Dendritic cell treated with granulocyte-macrophage colony-stimulating factor and Interleukin-4, amounts not matched to agents 40 ng/mL and 50 ng/mL, for 4 days (primary cell): ENCODE measurements around the gene CDC42BPA.

ENCODE experiments used
- H3K27ac Mint-ChIP-seq: one replicate; pipeline ENCODE4 v1.8.0; 2022; ENCODE audit warnings: mild to moderate bottlenecking, mixed read lengths
- H3K27me3 Mint-ChIP-seq: one replicate; pipeline ENCODE4 v1.8.0; 2022; ENCODE audit warnings: mild to moderate bottlenecking, mixed read lengths
- H3K36me3 Mint-ChIP-seq: one replicate; pipeline ENCODE4 v1.8.0; 2022; ENCODE audit warnings: low read depth, mixed read lengths
- H3K4me1 Mint-ChIP-seq: one replicate; pipeline ENCODE4 v1.8.0; 2022; ENCODE audit warnings: low read depth, mixed read lengths
- H3K4me3 Mint-ChIP-seq: one replicate; pipeline ENCODE4 v1.8.0; 2022; ENCODE audit warnings: mild to moderate bottlenecking, moderate library complexity, mixed read lengths
- H3K9me3 Mint-ChIP-seq: one replicate; pipeline ENCODE4 v1.8.0; 2022; ENCODE audit warnings: mixed read lengths
- intact Hi-C: fragments of 100-400 bp; cut with micrococcal nuclease; formaldehyde crosslinking; loops from one replicate; pipeline ENCODE4 v1.15.0; 2022

CDC42BPA gene

DNA sequence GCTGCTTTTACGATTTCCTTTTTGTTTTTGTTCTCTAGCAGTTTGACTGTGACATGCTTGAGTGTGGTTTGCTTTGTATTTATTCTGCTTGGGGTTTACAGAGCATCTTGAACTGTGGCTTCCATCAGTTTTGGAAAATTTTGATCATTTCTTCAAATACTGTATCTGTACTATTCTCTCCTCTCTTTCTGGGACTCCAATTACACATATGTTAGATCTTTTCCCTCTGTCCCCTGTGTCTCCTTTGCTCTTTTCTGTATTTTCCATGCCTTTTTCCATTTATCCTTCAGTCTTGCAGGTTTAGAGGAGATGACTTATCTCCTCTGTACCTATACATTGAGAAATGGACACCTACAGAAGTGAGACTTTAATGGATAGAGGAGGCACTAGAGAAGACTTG is 346.5 kb downstream of the CDC42BPA start:
- Mint-ChIP-seq H3K27ac (no peak overlapping the region), H3K36me3 (peaks cover 77% of the 10 kb centered on the region), H3K9me3 (peaks cover 10% of the 10 kb centered on the region), H3K4me1 (peaks cover 16% of the 10 kb centered on the region), H3K27me3 (no peaks in the 10 kb centered on the region), H3K4me3 (no peak overlapping the region)
- intact Hi-C loops: no loop called here

GRCh38 chr1:226967665-226968064 is 350.6 kb downstream of the CDC42BPA start:
- peaks cover 87% of the 10 kb centered on the region for H3K36me3 Mint-ChIP-seq
- no peaks in the 10 kb centered on the region for H3K27me3 Mint-ChIP-seq
- H3K4me1 Mint-ChIP-seq: peaks cover 23% of the 10 kb centered on the region
- intact Hi-C loops: no loop called here
- no peak overlapping the region for H3K27ac Mint-ChIP-seq
- peaks cover 10% of the 10 kb centered on the region for H3K9me3 Mint-ChIP-seq
- no peak overlapping the region for H3K4me3 Mint-ChIP-seq

DNA sequence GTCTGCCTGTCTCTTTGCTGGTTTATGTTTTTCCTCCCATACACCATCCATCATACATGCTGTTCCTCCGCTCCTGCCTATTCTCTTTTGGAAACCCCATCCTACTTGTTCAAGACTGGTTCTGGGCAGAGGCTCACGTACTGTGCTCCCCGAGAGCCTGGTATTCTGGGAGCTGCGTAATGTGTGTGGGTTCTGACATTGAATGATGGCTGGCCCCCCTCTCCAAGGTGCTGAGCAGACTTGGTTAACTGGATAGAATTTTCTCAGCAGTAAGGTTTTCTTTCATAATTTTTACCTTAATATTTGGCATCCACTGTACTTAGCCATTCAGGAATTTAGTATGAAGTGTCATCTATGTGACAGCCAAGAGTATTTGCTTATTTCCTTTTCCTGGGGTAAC is 351.6 kb downstream of the CDC42BPA start:
- no peak overlapping the region for H3K27ac Mint-ChIP-seq
- peaks cover 88% of the 10 kb centered on the region for H3K36me3 Mint-ChIP-seq
- H3K4me1 Mint-ChIP-seq: peaks cover 20% of the 10 kb centered on the region
- intact Hi-C loops: no loop called here
- H3K9me3 Mint-ChIP-seq: peaks cover 4% of the 10 kb centered on the region
- no peaks in the 10 kb centered on the region for H3K27me3 Mint-ChIP-seq
- H3K4me3 Mint-ChIP-seq: no peak overlapping the region

GRCh38 chr1:226965581-226966440 is 352.5 kb downstream of the CDC42BPA start:
- peaks cover 19% of the 10 kb centered on the region for H3K4me1 Mint-ChIP-seq
- intact Hi-C loops: no loop called here
- H3K27me3 Mint-ChIP-seq: no peaks in the 10 kb centered on the region
- H3K9me3 Mint-ChIP-seq: no peaks in the 10 kb centered on the region
- no peak overlapping the region for H3K4me3 Mint-ChIP-seq
- no peak overlapping the region for H3K27ac Mint-ChIP-seq
- peaks cover 80% of the 10 kb centered on the region for H3K36me3 Mint-ChIP-seq

GRCh38 chr1:226964611-226965486 is 353.4 kb downstream of the CDC42BPA start:
- H3K9me3 Mint-ChIP-seq: no peaks in the 10 kb centered on the region
- intact Hi-C loops: no loop called here
- H3K36me3 Mint-ChIP-seq: peaks cover 76% of the 10 kb centered on the region
- H3K27me3 Mint-ChIP-seq: no peaks in the 10 kb centered on the region
- H3K27ac Mint-ChIP-seq: no peak overlapping the region
- H3K4me3 Mint-ChIP-seq: no peak overlapping the region
- peaks cover 19% of the 10 kb centered on the region for H3K4me1 Mint-ChIP-seq

- peak overlapping the region; percentile 67 for H3K27ac Mint-ChIP-seq
- no peaks in the 10 kb centered on the region for H3K27me3 Mint-ChIP-seq
- H3K4me3 Mint-ChIP-seq: no peak overlapping the region
- no peaks in the 10 kb centered on the region for H3K9me3 Mint-ChIP-seq
- H3K4me1 Mint-ChIP-seq: peaks cover 19% of the 10 kb centered on the region
- intact Hi-C loops: no loop called here
- H3K36me3 Mint-ChIP-seq: peaks cover 68% of the 10 kb centered on the region
These were observed 354.2 kb downstream of the CDC42BPA start for GRCh38 chr1:226964068-226964425.

- intact Hi-C loops: no loop called here
- Mint-ChIP-seq H3K27me3 (no peaks in the 10 kb centered on the region), H3K4me3 (no peak overlapping the region), H3K4me1 (peaks cover 19% of the 10 kb centered on the region), H3K9me3 (no peaks in the 10 kb centered on the region), H3K36me3 (peaks cover 58% of the 10 kb centered on the region), H3K27ac (no peak overlapping the region)
These were observed 355.6 kb downstream of the CDC42BPA start for GRCh38 chr1:226962421-226963391.

GRCh38 chr1:226960944-226961765 is 357.1 kb downstream of the CDC42BPA start:
- Mint-ChIP-seq H3K27me3 (no peaks in the 10 kb centered on the region), H3K36me3 (peaks cover 59% of the 10 kb centered on the region), H3K9me3 (peaks cover 13% of the 10 kb centered on the region), H3K4me3 (no peak overlapping the region), H3K4me1 (peaks cover 24% of the 10 kb centered on the region), H3K27ac (no peak overlapping the region)
- intact Hi-C loops: no loop called here

GRCh38 chr1:226960256-226960655 is 358.0 kb downstream of the CDC42BPA start:
- Mint-ChIP-seq H3K4me3 (no peak overlapping the region), H3K27ac (no peak overlapping the region), H3K9me3 (peaks cover 22% of the 10 kb centered on the region), H3K36me3 (peaks cover 59% of the 10 kb centered on the region), H3K27me3 (no peaks in the 10 kb centered on the region), H3K4me1 (peaks cover 24% of the 10 kb centered on the region)
- intact Hi-C loops: no loop called here

- no peak overlapping the region for H3K4me3 Mint-ChIP-seq
- H3K36me3 Mint-ChIP-seq: peaks cover 51% of the 10 kb centered on the region
- intact Hi-C loops: no loop called here
- peaks cover 24% of the 10 kb centered on the region for H3K4me1 Mint-ChIP-seq
- no peak overlapping the region for H3K27ac Mint-ChIP-seq
- H3K27me3 Mint-ChIP-seq: no peaks in the 10 kb centered on the region
- peaks cover 31% of the 10 kb centered on the region for H3K9me3 Mint-ChIP-seq
These were observed 360.0 kb downstream of the CDC42BPA start for GRCh38 chr1:226958300-226958699.

GRCh38 chr1:226957714-226958113 is 360.6 kb downstream of the CDC42BPA start:
- peaks cover 31% of the 10 kb centered on the region for H3K9me3 Mint-ChIP-seq
- no peaks in the 10 kb centered on the region for H3K27me3 Mint-ChIP-seq
- intact Hi-C loops: no loop called here
- H3K27ac Mint-ChIP-seq: no peak overlapping the region
- H3K4me1 Mint-ChIP-seq: peaks cover 18% of the 10 kb centered on the region
- no peak overlapping the region for H3K4me3 Mint-ChIP-seq
- peaks cover 45% of the 10 kb centered on the region for H3K36me3 Mint-ChIP-seq

GRCh38 chr1:226956942-226957713 is 361.2 kb downstream of the CDC42BPA start:
- Mint-ChIP-seq H3K4me1 (peaks cover 18% of the 10 kb centered on the region), H3K27me3 (no peaks in the 10 kb centered on the region), H3K36me3 (peaks cover 39% of the 10 kb centered on the region), H3K4me3 (no peak overlapping the region), H3K27ac (no peak overlapping the region), H3K9me3 (peaks cover 31% of the 10 kb centered on the region)
- intact Hi-C loops: no loop called here
